HG03045 (cell line): ENCODE data around the gene KIAA0825.

Experiments
- ATAC-seq: cut with Tn5 transposase; IDR thresholded peaks from one replicate; pipeline ENCODE4 v1.9.1; 2021; ENCODE audit warnings: mild to moderate bottlenecking, moderate library complexity; ENCODE audit not compliant: unreplicated experiment

Gene KIAA0825

GRCh38 chr5:94329115-94329514 lies 289.3 kb downstream of the KIAA0825 start:
- no peak for ATAC-seq

- no peak for ATAC-seq
Observed at GRCh38 chr5:94326586-94326985, 291.8 kb downstream of the KIAA0825 start.

- no peak for ATAC-seq
Observed at GRCh38 chr5:94316916-94317838, 301.2 kb downstream of the KIAA0825 start.

- no peak for ATAC-seq
Observed at GRCh38 chr5:94314460-94315131, 303.8 kb downstream of the KIAA0825 start.

- ATAC-seq: no peak
Observed at GRCh38 chr5:94313696-94314095, 304.7 kb downstream of the KIAA0825 start.

GRCh38 chr5:94313188-94313587 lies 305.2 kb downstream of the KIAA0825 start:
- no peak for ATAC-seq

- ATAC-seq: no peak
Observed at GRCh38 chr5:94312298-94312697, 306.1 kb downstream of the KIAA0825 start.

GRCh38 chr5:94310833-94311232 lies 307.6 kb downstream of the KIAA0825 start:
- ATAC-seq: no peak

- ATAC-seq: no peak
Observed at GRCh38 chr5:94309141-94309540, 309.3 kb downstream of the KIAA0825 start.

- ATAC-seq: no peak
Observed at GRCh38 chr5:94308442-94308841, 310.0 kb downstream of the KIAA0825 start.

GRCh38 chr5:94304146-94304545 lies 314.3 kb downstream of the KIAA0825 start:
- ATAC-seq: no peak

- no peak for ATAC-seq
Observed at GRCh38 chr5:94288937-94289336, 329.5 kb downstream of the KIAA0825 start.

- no peak for ATAC-seq
Observed at GRCh38 chr5:94285984-94286383, 332.4 kb downstream of the KIAA0825 start.

- no peak for ATAC-seq
Observed at GRCh38 chr5:94283093-94283492, 335.3 kb downstream of the KIAA0825 start.

GRCh38 chr5:94281236-94281801 lies 337.1 kb downstream of the KIAA0825 start:
- no peak for ATAC-seq

- no peak for ATAC-seq
Observed at GRCh38 chr5:94276751-94277150, 341.7 kb downstream of the KIAA0825 start.

- ATAC-seq: no peak
Observed at GRCh38 chr5:94276048-94276447, 342.4 kb downstream of the KIAA0825 start.

GRCh38 chr5:94274707-94275106 lies 343.7 kb downstream of the KIAA0825 start:
- ATAC-seq: no peak

- no peak for ATAC-seq
Observed at GRCh38 chr5:94268226-94268625, 350.2 kb downstream of the KIAA0825 start.

GRCh38 chr5:94267350-94267899 lies 351.0 kb downstream of the KIAA0825 start:
- no peak for ATAC-seq

GRCh38 chr5:94266170-94266569 lies 352.2 kb downstream of the KIAA0825 start:
- ATAC-seq: no peak
